MM.1S (cell line): ENCODE results near the gene NDUFC1.

Experiments used
- EZH2 ChIP-seq: fragments of 300-600 bp; sonication (generic); optimal IDR thresholded peaks from 2 replicates; pipeline ENCODE3; 2017; ENCODE audit warnings: low read depth, mild to moderate bottlenecking, antibody characterized with exemption, low read length, mixed read lengths
- EZH2phosphoT487 ChIP-seq: fragments of 300-600 bp; sonication (generic); IDR thresholded peaks from 2 replicates; pipeline ENCODE4 v1.6.1; 2018; ENCODE audit warnings: antibody characterized with exemption, low read length
- TF ChIP-seq, protein P1 (sequence below): fragments of 300-600 bp; sonication (generic); IDR thresholded peaks from 2 replicates; pipeline ENCODE4 v1.5.1; 2016; ENCODE audit warnings: antibody characterized with exemption, low read length, mixed read lengths

DNA sequence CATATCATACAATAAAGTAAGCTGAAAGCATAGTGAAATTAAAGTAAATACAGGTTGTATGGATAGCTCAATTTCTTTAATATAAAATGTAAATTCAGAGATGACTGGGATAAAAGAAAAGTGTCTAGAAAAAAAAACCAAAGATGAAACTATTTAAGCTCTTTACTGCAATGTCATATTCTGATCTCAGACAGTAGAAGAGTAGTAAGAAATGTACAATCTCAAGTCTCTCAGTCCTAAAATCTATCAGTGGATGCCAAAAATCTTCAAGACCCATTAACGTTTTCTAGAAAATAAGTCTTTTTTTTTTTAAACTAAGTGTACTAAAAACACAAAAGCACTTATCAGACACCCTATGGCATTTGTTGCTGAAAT, 36.1 kb downstream of the NDUFC1 start:
- TF ChIP-seq, protein P1, sequence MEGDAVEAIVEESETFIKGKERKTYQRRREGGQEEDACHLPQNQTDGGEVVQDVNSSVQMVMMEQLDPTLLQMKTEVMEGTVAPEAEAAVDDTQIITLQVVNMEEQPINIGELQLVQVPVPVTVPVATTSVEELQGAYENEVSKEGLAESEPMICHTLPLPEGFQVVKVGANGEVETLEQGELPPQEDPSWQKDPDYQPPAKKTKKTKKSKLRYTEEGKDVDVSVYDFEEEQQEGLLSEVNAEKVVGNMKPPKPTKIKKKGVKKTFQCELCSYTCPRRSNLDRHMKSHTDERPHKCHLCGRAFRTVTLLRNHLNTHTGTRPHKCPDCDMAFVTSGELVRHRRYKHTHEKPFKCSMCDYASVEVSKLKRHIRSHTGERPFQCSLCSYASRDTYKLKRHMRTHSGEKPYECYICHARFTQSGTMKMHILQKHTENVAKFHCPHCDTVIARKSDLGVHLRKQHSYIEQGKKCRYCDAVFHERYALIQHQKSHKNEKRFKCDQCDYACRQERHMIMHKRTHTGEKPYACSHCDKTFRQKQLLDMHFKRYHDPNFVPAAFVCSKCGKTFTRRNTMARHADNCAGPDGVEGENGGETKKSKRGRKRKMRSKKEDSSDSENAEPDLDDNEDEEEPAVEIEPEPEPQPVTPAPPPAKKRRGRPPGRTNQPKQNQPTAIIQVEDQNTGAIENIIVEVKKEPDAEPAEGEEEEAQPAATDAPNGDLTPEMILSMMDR, result no peak
- TF ChIP-seq EZH2, result no peak
- no peak for TF ChIP-seq EZH2phosphoT487
